A673 (cell line): Measurements from ENCODE around the gene ZDHHC8.

ENCODE experiments used
- CTCF ChIP-seq: fragments of 300-800, 200-600 bp; sonication (generic); conservative IDR thresholded peaks from 2 replicates; pipeline ENCODE4 v1.5.1; 2017; ENCODE audit warnings: low read depth, mild to moderate bottlenecking, antibody characterized with exemption, low read length, moderate library complexity, mixed read lengths
- EZH2 ChIP-seq: fragments of 200-600 bp; sonication (generic); IDR thresholded peaks from 2 replicates; pipeline ENCODE4 v1.6.1; 2017; ENCODE audit warnings: borderline replicate concordance, low read depth, mild to moderate bottlenecking, mixed read lengths, antibody characterized with exemption, low read length; ENCODE audit not compliant: poor library complexity, severe bottlenecking

GRCh38 chr22:20092477-20092854 lies 39.1 kb upstream of the ZDHHC8 start:
- TF ChIP-seq CTCF (no peak), EZH2 (no peak)
